H4 (cell line): Measurements from ENCODE around the gene CLDN9. TPM values are rescaled to one million over a fixed set of nuclear protein-coding genes. Genes with fewer than 3 reads are reported as not detected.
"Not testable (repeated sequence)": the region's sequence is repeated elsewhere in the genome, so short reads cannot be mapped to it uniquely, and the experiment has no call there.

Experiments used
- DNase-seq: peaks from one replicate; pipeline ENCODE4 v3.0.0-alpha.2; 2015; ENCODE audit warnings: low spot score
- total RNA-seq: library from RNA; depleted of rRNA; stranded (reverse); fragments of >200 nt; shearing (Covaris generic); gene quantifications from 2 replicates; pipeline ENCODE4 v1.2.3, GENCODE V29; 2014; rRNA removed

Gene CLDN9
- total RNA-seq, 1 experiment from 2014 or later: not detected

DNA sequence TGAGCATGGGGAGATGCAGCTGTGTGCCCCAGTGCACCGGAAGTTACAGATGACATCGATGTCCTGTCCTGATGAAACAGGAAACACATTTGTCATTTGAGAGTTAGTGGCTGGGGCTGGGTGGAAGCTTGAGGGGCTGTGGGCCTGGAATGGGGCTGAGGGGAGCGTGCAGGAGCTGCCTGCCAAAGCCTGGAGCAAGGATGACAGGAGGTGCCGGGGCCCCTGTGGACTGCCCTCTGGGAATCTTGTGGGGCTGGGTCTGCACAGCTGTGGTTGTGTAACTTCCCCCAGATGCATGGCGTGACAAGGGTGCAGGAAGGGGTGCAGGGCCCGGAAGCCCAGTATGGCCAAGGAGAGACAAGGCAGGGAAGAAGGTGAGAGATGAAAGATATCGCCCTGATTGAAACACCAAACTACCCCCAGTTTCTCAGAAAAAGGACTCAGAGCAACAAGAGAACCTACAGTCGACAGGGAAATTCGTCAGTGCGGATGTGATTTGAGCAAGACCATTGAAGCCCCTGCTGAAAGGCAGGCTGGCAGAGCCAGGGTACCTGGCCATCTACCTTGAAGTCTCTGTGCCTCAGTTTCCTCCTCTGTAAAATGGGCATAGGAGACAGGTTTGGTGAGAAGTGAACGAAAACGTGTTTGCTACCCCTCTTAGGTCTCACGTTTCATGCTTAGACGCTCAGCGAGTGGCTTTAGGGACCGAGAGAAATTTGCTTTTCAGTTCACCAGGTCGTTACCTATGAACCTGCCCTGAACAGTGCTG is 42.4 kb downstream of the CLDN9 start:
- DNase-seq: no peak

DNA sequence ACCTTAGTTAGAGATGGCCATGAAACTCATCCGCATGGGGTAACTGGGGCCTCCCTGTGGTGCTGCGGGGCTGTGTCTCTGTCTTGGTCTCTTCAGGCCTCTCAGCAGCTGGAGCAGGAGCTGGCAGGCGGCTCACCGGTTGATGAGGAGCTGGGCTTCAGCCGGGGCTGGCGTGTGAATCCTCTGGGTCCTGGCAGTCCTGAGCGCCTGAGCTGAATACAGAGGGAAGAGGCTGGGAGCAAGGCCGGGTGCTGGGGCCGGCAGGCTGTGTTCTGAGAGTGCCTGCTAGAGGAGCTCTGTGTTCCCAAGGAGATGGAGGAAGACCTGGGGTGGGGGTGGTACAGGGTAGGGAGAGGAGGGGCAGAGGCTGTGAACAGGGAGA is 43.0 kb downstream of the CLDN9 start:
- not testable (repeated sequence) for DNase-seq

DNA sequence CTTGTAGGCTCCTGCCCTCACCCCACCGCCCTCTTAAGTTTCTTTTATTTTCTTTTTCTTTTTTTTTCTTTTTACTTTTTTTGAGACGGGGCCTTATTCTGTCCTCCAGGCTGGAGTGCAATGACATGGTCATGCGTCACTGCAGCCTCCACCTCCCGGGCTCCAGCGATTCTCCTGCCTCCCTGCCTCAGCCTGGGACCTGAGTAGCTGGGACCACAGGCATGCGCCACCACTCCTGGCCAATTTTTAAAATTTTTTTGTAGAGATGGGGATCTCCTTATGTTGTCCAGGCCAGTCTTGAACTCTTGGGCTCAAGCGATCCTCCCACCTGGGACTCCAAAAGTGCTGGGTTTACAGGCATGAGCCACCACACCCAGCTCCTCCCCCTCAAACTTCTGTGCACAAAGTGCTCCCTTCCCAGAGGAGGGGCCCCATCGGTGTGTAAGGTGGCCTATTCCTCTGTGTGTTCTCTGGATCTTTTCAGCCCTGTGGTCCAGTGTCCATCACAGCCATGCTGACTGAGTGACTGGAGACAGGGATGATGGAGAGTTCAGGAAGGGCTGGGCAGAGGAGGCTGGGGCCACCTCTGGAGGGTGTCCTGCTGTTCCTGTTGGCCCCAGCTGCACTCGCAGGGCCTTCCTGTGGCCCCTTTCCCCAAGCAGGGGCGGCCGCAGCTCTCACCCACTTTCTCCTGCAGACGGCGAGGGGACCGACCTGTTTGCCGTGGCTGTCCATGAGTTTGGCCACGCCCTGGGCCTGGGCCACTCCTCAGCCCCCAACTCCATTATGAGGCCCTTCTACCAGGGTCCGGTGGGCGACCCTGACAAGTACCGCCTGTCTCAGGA is 43.8 kb downstream of the CLDN9 start:
- DNase-seq: no peak

DNA sequence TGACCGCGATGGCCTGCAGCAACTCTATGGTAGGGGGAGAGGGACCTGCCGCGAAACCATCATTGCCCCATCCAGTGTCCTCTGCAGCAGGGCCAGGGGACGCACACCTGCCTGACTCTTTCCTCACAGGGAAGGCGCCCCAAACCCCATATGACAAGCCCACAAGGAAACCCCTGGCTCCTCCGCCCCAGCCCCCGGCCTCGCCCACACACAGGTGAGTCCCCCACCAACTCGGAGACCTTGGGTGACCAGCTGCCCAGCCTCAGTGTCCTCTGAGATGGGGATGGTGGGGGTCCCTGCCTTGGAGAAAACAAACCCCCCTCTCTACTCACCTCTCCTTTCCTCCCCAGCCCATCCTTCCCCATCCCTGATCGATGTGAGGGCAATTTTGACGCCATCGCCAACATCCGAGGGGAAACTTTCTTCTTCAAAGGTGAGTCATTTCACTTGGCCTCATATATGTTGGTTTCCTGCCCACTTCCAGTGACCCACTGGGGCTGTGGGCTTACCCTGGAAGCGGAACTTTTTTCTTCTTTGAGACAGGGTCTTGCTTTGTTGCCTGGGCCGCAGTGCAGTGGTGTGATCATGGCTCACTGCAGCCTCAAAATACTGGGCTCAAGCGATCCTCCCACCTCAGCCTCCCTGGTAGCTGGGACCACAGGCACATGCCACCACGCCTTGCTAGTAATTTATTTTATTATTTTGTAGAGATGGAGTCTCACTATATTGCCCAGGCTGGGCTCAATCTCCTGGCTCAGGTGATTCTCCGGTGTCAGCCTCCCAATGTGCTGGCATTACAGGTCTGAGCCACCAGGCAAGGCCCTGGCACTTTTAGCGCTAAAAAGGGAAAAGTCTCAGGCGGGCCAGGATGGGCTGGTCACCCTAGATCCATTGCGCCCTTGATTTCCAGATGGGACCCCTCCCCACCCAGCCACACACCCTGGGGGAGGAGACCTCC is 44.7 kb downstream of the CLDN9 start:
- no peak for DNase-seq

DNA sequence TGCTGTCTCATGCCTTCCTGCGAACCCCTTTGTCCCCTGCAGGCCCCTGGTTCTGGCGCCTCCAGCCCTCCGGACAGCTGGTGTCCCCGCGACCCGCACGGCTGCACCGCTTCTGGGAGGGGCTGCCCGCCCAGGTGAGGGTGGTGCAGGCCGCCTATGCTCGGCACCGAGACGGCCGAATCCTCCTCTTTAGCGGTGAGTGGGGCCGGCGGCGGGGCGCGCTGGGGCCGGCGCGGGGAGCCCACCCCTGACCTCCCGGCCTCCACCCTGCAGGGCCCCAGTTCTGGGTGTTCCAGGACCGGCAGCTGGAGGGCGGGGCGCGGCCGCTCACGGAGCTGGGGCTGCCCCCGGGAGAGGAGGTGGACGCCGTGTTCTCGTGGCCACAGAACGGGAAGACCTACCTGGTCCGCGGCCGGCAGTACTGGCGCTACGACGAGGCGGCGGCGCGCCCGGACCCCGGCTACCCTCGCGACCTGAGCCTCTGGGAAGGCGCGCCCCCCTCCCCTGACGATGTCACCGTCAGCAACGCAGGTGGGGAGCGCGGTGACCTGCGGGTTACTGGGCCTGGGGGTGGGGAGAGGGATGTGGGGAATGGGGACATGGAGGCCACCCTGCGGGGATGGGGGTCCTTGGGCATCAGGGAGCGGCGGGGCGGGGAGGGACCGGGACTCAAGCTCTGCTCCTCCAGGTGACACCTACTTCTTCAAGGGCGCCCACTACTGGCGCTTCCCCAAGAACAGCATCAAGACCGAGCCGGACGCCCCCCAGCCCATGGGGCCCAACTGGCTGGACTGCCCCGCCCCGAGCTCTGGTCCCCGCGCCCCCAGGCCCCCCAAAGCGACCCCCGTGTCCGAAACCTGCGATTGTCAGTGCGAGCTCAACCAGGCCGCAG is 45.7 kb downstream of the CLDN9 start:
- DNase-seq: no peak

DNA sequence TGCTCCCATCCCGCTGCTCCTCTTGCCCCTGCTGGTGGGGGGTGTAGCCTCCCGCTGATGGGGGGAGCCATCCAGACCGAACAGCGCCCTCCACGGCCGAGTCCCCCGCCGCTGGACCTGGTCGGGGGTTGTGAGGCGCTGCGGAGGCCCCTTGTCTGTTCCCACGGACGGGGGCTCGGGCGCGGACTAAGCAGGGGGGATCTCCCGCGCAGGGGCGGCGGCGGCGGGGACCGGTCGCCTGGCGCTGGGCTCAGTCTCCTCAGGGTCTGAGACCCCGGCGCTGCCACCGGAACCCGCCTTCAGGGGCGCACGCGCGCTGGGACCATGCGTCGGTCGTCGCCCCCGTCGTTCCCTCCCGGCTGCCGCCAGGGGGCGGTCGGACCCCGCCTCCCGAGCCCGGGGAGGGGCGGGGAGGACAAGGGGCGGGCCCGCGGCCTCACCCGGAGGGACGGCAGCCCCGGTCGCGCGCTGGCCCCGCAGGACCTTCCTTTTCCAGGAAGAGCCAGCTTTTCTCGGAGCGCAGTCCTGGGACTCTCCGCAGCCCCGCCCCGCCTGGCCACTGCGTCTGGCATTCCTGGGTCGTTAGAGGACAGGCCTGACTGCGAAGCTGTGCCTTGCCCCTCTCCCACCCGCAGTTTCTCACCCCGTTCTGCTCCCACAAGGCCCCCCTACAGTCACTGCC is 46.5 kb downstream of the CLDN9 start:
- peak; percentile 90 for DNase-seq

DNA sequence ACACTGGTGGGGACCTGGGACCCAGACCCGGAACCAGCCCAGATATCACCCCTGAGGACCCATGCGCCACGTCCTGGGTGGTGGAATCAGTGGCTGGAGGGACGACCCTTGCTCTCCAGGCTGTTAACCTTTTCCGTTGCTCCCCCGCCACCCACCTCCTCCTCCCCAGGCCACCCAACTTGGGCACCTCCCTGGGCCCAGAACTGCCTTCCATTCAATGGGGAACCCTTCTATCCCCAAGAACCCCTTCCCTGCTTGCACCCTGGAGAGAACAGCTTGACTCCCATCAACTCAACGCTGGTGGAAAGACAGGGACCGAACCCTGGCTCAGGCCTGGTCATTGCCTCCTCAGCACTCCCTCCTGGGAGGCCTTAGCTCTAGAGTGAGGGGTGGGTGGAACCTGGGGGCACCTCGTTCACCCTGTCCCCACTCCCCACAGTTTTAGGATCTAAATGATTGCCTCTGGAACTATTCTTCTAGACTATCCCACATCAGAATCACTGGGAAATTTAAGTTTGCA is 47.1 kb downstream of the CLDN9 start:
- no peak for DNase-seq

DNA sequence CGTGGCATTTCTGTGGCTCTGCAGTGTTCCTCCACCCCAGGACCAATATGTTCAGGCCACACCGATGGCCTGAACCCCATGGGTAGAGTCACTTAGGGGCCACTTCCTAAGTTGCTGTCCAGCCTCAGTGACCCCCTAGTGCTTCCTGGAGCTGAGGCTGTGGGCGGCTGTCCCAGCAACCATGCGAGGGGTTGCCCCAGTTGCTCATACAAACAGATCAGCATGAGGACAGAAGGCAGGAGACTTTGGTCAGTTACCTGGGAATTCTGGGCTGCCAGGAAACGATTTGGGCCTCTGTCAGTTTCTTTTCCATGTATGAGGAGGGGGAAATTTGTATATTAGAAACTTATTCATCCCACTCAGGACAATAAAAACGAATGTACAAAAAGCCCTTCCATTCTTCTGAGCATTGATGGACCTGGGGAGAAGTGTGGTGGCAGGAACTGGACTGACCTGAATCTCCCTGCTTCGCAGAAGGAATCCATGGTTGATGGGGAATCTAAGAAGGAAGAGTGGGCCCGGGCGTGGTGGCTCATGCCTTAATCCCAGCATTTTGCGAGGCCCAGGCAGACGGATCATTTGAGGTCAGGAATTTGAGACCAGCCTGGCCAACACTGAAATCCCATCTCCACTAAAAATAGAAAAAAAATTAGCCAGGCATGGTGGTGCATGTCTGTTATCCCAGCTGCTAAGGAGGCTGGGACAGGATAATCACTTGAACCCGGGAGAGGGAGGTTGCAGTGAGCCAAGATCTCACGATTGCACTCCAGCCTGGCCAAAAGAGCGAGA is 47.8 kb downstream of the CLDN9 start:
- no peak for DNase-seq

DNA sequence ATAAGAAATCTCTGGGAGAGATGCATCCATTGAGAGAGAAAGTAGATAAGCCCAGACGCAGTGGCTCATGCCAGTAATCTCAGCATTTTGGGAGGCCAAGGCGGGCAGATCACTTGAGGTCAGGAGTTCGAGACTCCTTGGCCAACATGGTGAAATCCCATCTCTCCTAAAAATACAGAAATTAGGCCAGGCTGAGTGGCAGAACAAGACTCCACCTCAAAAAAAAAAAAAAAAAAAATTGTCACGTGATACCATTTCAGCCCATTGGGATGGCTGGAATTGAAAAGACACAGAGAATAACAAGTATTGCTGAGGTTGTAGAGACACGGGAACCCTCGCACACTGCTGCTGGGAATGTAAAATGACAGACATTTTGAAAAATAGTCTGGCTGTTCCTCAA is 49.8 kb downstream of the CLDN9 start:
- no peak for DNase-seq

DNA sequence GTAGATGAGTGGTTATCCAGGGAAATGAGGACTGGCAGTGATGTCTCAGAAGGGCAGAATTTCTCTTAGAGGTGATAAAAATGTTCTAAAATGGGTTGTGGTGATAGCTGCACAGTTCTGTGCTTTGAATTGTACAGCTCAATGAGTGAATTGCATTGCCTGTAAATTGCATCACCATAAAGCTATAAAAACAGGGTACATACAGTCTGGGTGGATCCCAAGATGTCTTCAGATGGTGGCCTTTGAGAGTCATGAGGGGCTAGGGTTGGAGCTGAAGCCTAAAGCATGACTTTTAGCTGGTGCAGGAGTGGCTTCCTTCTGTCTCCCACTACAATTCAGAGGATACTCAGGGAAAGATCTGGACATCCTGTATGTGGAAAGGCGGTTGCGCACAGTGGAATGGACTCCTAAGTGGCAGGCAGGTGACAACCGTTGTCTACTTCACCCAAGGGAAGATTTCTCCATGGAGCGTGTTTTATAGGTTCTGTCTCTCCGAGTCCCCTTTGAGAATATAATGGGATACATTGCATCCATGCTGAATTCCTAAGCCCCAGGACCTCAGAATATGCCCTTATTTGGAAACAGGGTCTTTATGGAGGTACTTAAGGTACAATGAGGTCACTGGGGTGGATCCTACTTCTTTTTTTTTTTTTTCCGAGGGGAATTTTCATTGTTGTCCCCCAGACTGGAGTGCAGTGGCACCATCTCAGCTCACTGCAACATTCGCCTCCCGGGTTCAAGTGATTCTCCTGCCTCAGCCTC is 51.1 kb downstream of the CLDN9 start:
- no peak for DNase-seq

Other genes with a start within 250 kb of the CLDN9 start
- 495 and 562 TPM in 2 replicates for gene ELOB, start 235.6 kb upstream of the CLDN9 start, total RNA-seq
- 0.10 TPM in 1 of 2 replicates, not detected in the other for gene PRSS33, start 225.4 kb upstream of the CLDN9 start, total RNA-seq
- gene PRSS41, start 214.5 kb upstream of the CLDN9 start, total RNA-seq: not detected in 2 replicates
- gene PRSS21, start 195.7 kb upstream of the CLDN9 start, total RNA-seq: not detected in 2 replicates
- gene ZG16B, start 182.6 kb upstream of the CLDN9 start, total RNA-seq: 0.14 TPM in 1 of 2 replicates, not detected in the other
- not detected in 2 replicates for gene PRSS22, start 154.8 kb upstream of the CLDN9 start, total RNA-seq
- gene FLYWCH2, start 129.7 kb upstream of the CLDN9 start, total RNA-seq: 57.3 and 77.7 TPM in 2 replicates
- gene FLYWCH1, start 101.0 kb upstream of the CLDN9 start, total RNA-seq: 9.1 and 13.1 TPM in 2 replicates
- 6.0 and 11.0 TPM in 2 replicates for gene KREMEN2, start 48.6 kb upstream of the CLDN9 start, total RNA-seq
- gene PAQR4, start 43.6 kb upstream of the CLDN9 start, total RNA-seq: 14.4 and 17.9 TPM in 2 replicates
- 19.9 and 26.0 TPM in 2 replicates for gene PKMYT1, start 32.5 kb upstream of the CLDN9 start, total RNA-seq
- gene CLDN6, start 5.3 kb downstream of the CLDN9 start, total RNA-seq: 2.0 TPM in 1 of 2 replicates, not detected in the other
- 312 and 417 TPM in 2 replicates for gene TNFRSF12A, start 7.4 kb downstream of the CLDN9 start, total RNA-seq
- gene HCFC1R1, start 11.0 kb downstream of the CLDN9 start, total RNA-seq: 64.6 and 93.1 TPM in 2 replicates
- gene THOC6, start 11.1 kb downstream of the CLDN9 start, total RNA-seq: 43.5 and 48.2 TPM in 2 replicates
- 0.25 TPM in 1 of 2 replicates, not detected in the other for gene BICDL2, start 24.0 kb downstream of the CLDN9 start, total RNA-seq
- 0.87 and 0.94 TPM in 2 replicates for gene MMP25, start 33.6 kb downstream of the CLDN9 start, total RNA-seq
- gene IL32, start 52.7 kb downstream of the CLDN9 start, total RNA-seq: 15.8 and 24.1 TPM in 2 replicates
- gene ZSCAN10, start 86.4 kb downstream of the CLDN9 start, total RNA-seq: not detected in 2 replicates
- 5.2 and 8.6 TPM in 2 replicates for gene ZNF205, start 99.7 kb downstream of the CLDN9 start, total RNA-seq
- 2.0 and 3.9 TPM in 2 replicates for gene ZNF213, start 122.1 kb downstream of the CLDN9 start, total RNA-seq
- 0.81 TPM in 1 of 2 replicates, not detected in the other for gene OR1F1, start 175.3 kb downstream of the CLDN9 start, total RNA-seq
- gene ZNF200, start 222.2 kb downstream of the CLDN9 start, total RNA-seq: 11.5 and 11.8 TPM in 2 replicates
- 1.2 TPM in 1 of 2 replicates, not detected in the other for gene MEFV, start 243.7 kb downstream of the CLDN9 start, total RNA-seq